Neural cell (in vitro differentiated cells): ENCODE data around the gene GPATCH4. TPM values are rescaled to one million over a fixed set of nuclear protein-coding genes. Genes with fewer than 3 reads are reported as not detected.

Source experiments
- H2AFZ ChIP-seq: fragments of 200-600, 300-800 bp; sonication (generic), shearing (Covaris generic); 2 replicates; pipeline ENCODE4 v1.6.0; 2014; ENCODE audit warnings: low read depth, mild to moderate bottlenecking, antibody characterized with exemption, low read length, moderate library complexity
- H3F3A ChIP-seq: fragments of 200-600 bp; shearing (Covaris generic); 2 replicates; pipeline ENCODE4 v1.6.1; 2016; ENCODE audit warnings: mild to moderate bottlenecking, moderate library complexity, mixed read lengths, antibody characterized with exemption, low read length; ENCODE audit not compliant: insufficient read depth, poor library complexity, severe bottlenecking
- H3K27ac ChIP-seq: fragments of 200-600, 300-800 bp; sonication (generic), shearing (Covaris generic); 2 replicates; pipeline ENCODE4 v1.5.1; 2014; ENCODE audit warnings: mild to moderate bottlenecking, low read length, moderate library complexity
- H3K27me3 ChIP-seq: fragments of 300-800, 200-600 bp; sonication (generic), shearing (Covaris generic); 2 replicates; pipeline ENCODE4 v1.6.0; 2014; ENCODE audit warnings: mild to moderate bottlenecking, low read depth, low read length, moderate library complexity; ENCODE audit not compliant: insufficient read depth
- H3K36me3 ChIP-seq: fragments of 300-800, 200-600 bp; sonication (generic), shearing (Covaris generic); 2 replicates; pipeline ENCODE4 v1.5.1; 2014; ENCODE audit warnings: mild to moderate bottlenecking, antibody characterized with exemption, low read length, moderate library complexity; ENCODE audit not compliant: insufficient read depth
- H3K4me2 ChIP-seq: fragments of 300-800, 200-600 bp; sonication (generic), shearing (Covaris generic); 2 replicates; pipeline ENCODE4 v1.6.0; 2014; ENCODE audit warnings: mild to moderate bottlenecking, low read length
- H3K4me3 ChIP-seq: fragments of 300-800, 200-600 bp; sonication (generic), shearing (Covaris generic); 2 replicates; pipeline ENCODE4 v1.5.1; 2014; ENCODE audit warnings: mild to moderate bottlenecking, low read length, moderate library complexity
- H3K79me2 ChIP-seq: fragments of 200-600 bp; shearing (Covaris generic); replicated peaks from 2 replicates; pipeline ENCODE4 v1.6.0; 2014; ENCODE audit warnings: mild to moderate bottlenecking, low read length, moderate library complexity; ENCODE audit not compliant: insufficient read depth
- H3K9ac ChIP-seq: fragments of 300-800, 200-600 bp; sonication (generic), shearing (Covaris generic); 2 replicates; pipeline ENCODE4 v1.6.1; 2016; ENCODE audit warnings: mild to moderate bottlenecking, low read length, mixed read lengths
- H3K9me2 ChIP-seq: fragments of 200-600 bp; shearing (Covaris generic); 2 replicates; pipeline ENCODE4 v1.6.1; 2016; ENCODE audit warnings: mild to moderate bottlenecking, low read length, mixed read lengths; ENCODE audit not compliant: insufficient read depth
- H3K9me3 ChIP-seq: fragments of 200-600, 300-800 bp; sonication (generic), shearing (Covaris generic); 2 replicates; pipeline ENCODE4 v1.6.1; 2016; ENCODE audit warnings: mild to moderate bottlenecking, mixed run types, low read length, moderate library complexity, mixed read lengths
- H4K20me1 ChIP-seq: fragments of 200-600 bp; shearing (Covaris generic); 2 replicates; pipeline ENCODE4 v1.6.1; 2016; ENCODE audit warnings: mild to moderate bottlenecking, mixed run types; ENCODE audit not compliant: insufficient read depth
- EP300 ChIP-seq: fragments of 450-650 bp; conservative IDR thresholded peaks from 2 replicates; pipeline ENCODE4 v1.6.1; 2014; ENCODE audit warnings: antibody characterized with exemption, mild to moderate bottlenecking, moderate library complexity; ENCODE audit not compliant: poor library complexity, severe bottlenecking
- EZH2 ChIP-seq: fragments of 200-600, 300-800 bp; shearing (Covaris generic), sonication (generic); IDR thresholded peaks from 2 replicates; pipeline ENCODE4 v1.6.1; 2014; ENCODE audit warnings: antibody characterized with exemption, low read length, borderline replicate concordance, mild to moderate bottlenecking; ENCODE audit not compliant: insufficient read depth, poor library complexity, severe bottlenecking
- MXI1 ChIP-seq: fragments of 450-650 bp; conservative IDR thresholded peaks from 2 replicates; pipeline ENCODE4 v1.6.1; 2014; ENCODE audit warnings: antibody characterized with exemption, mild to moderate bottlenecking; ENCODE audit not compliant: poor library complexity, severe bottlenecking
- POLR2AphosphoS5 ChIP-seq: IDR thresholded peaks from 2 replicates; pipeline ENCODE4 v1.6.1; 2012
- RAD21 ChIP-seq: fragments of 450-650 bp; conservative IDR thresholded peaks from 2 replicates; pipeline ENCODE4 v1.6.1; 2014; ENCODE audit warnings: antibody characterized with exemption, mild to moderate bottlenecking, moderate library complexity
- SMC3 ChIP-seq: fragments of 450-650 bp; conservative IDR thresholded peaks from 2 replicates; pipeline ENCODE4 v1.6.1; 2014; ENCODE audit warnings: antibody characterized with exemption, mild to moderate bottlenecking, moderate library complexity; ENCODE audit not compliant: poor library complexity
- TAF1 ChIP-seq: IDR thresholded peaks from 2 replicates; pipeline ENCODE4 v1.6.1; 2012; ENCODE audit warnings: low read depth
- polyA plus RNA-seq: library from polyadenylated mRNA; depleted of rRNA; stranded (reverse); fragments of >200 nt; gene quantifications from 2 replicates; pipeline ENCODE4 v1.2.3, GENCODE V29; 2014
- TF ChIP-seq, protein P1 (sequence below): fragments of 450-650 bp; IDR thresholded peaks from 2 replicates; pipeline ENCODE4 v1.5.1; 2014; ENCODE audit warnings: antibody characterized with exemption, mild to moderate bottlenecking, moderate library complexity; ENCODE audit not compliant: poor library complexity, severe bottlenecking
- TF ChIP-seq, protein P2 (sequence below): IDR thresholded peaks from 2 replicates; pipeline ENCODE4 v1.6.1; 2012; ENCODE audit warnings: borderline replicate concordance

Gene GPATCH4
- polyA plus RNA-seq, 1 donor from 2014 or later = 3.9 TPM

DNA sequence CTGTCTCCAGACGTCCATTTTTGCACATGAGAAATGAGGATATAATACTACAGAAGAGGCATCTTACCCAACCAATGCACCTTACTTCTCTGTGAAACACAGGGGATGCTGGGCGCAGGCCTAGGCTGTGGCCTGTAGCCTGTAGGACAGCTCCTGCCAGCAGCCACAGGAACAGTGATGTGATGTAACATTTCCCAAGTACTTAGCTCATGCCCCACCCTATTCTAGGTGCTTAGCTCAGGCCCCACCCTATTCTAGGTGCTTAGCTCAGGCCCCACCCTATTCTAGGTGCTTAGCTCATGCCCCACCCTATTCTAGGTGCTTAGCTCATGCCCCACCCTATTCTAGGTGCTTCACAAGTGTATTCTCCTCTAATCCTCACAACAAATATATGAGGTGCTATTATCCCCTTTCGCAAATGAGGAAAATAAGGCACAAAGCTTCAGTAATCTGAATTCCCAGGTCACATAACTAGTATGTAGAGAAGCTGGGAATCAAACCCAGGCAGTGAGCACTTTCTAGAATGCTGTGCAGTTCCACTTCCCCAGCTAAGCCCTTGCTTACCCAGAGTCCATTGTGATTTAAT is 14.3 kb downstream of the GPATCH4 start:
- Histone ChIP-seq H2AFZ (no peak overlapping the region), H3K9ac (no peak overlapping the region), H3K36me3 (no peaks in the 10 kb centered on the region), H3K4me2 (no peak overlapping the region), H3K79me2 (no peaks in the 10 kb centered on the region), H4K20me1 (no peaks in the 10 kb centered on the region), H3K27me3 (no peaks in the 10 kb centered on the region), H3K4me3 (no peak overlapping the region), H3K9me2 (no peaks in the 10 kb centered on the region), H3K9me3 (no peaks in the 10 kb centered on the region), H3K27ac (no peak overlapping the region), H3F3A (no peaks in the 10 kb centered on the region)
- TF ChIP-seq POLR2AphosphoS5 (no peak), EZH2 (no peak)
- TF ChIP-seq, protein P1, sequence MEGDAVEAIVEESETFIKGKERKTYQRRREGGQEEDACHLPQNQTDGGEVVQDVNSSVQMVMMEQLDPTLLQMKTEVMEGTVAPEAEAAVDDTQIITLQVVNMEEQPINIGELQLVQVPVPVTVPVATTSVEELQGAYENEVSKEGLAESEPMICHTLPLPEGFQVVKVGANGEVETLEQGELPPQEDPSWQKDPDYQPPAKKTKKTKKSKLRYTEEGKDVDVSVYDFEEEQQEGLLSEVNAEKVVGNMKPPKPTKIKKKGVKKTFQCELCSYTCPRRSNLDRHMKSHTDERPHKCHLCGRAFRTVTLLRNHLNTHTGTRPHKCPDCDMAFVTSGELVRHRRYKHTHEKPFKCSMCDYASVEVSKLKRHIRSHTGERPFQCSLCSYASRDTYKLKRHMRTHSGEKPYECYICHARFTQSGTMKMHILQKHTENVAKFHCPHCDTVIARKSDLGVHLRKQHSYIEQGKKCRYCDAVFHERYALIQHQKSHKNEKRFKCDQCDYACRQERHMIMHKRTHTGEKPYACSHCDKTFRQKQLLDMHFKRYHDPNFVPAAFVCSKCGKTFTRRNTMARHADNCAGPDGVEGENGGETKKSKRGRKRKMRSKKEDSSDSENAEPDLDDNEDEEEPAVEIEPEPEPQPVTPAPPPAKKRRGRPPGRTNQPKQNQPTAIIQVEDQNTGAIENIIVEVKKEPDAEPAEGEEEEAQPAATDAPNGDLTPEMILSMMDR = no peak

DNA sequence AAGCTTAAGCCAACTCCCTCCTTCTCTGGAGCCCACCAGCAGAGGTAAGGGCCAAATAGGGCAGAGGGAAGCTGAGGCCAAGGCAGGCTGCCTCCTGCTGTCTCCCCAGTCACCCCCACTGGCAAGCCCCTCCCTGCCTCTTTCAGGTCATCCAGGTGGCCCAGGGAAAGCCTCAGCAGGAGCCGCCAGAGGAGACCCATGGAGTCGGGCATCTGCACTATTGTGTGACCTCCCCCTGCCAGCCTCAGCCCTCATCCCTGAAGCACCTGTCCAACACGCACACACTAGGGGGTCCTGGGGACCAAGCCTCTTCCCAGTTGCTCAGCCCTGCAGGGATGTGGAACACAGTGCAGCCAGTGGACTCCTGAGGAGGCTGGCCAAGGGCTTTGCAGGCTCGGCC is 15.0 kb downstream of the GPATCH4 start:
- Histone ChIP-seq H3K27me3 (no peaks in the 10 kb centered on the region), H3K9me3 (no peaks in the 10 kb centered on the region), H3K9ac (no peak overlapping the region), H4K20me1 (no peaks in the 10 kb centered on the region), H3K4me2 (no peak overlapping the region), H2AFZ (no peak overlapping the region), H3K9me2 (no peaks in the 10 kb centered on the region), H3F3A (no peaks in the 10 kb centered on the region), H3K4me3 (no peak overlapping the region), H3K36me3 (no peaks in the 10 kb centered on the region), H3K79me2 (no peaks in the 10 kb centered on the region), H3K27ac (no peak overlapping the region)
- TF ChIP-seq EP300 = no peak
- no peak for TF ChIP-seq POLR2AphosphoS5
- TF ChIP-seq TAF1 = no peak
- TF ChIP-seq, protein P1 = no peak
- no peak for TF ChIP-seq MXI1
- no peak for TF ChIP-seq EZH2
- TF ChIP-seq SMC3 = no peak
- no peak for TF ChIP-seq RAD21
- TF ChIP-seq, protein P2, sequence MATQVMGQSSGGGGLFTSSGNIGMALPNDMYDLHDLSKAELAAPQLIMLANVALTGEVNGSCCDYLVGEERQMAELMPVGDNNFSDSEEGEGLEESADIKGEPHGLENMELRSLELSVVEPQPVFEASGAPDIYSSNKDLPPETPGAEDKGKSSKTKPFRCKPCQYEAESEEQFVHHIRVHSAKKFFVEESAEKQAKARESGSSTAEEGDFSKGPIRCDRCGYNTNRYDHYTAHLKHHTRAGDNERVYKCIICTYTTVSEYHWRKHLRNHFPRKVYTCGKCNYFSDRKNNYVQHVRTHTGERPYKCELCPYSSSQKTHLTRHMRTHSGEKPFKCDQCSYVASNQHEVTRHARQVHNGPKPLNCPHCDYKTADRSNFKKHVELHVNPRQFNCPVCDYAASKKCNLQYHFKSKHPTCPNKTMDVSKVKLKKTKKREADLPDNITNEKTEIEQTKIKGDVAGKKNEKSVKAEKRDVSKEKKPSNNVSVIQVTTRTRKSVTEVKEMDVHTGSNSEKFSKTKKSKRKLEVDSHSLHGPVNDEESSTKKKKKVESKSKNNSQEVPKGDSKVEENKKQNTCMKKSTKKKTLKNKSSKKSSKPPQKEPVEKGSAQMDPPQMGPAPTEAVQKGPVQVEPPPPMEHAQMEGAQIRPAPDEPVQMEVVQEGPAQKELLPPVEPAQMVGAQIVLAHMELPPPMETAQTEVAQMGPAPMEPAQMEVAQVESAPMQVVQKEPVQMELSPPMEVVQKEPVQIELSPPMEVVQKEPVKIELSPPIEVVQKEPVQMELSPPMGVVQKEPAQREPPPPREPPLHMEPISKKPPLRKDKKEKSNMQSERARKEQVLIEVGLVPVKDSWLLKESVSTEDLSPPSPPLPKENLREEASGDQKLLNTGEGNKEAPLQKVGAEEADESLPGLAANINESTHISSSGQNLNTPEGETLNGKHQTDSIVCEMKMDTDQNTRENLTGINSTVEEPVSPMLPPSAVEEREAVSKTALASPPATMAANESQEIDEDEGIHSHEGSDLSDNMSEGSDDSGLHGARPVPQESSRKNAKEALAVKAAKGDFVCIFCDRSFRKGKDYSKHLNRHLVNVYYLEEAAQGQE = no peak
